OCI-LY1 (cell line): ENCODE measurements around the gene C2CD3.

Experiments used
- H2AFZ ChIP-seq: fragments of 200-600 bp; sonication (generic), shearing (Covaris generic); 2 replicates; pipeline ENCODE4 v1.6.0; 2014; ENCODE audit warnings: antibody characterized with exemption, mild to moderate bottlenecking, low read length
- H3F3A ChIP-seq: fragments of 200-600 bp; sonication (generic), shearing (Covaris generic); 2 replicates; pipeline ENCODE4 v1.6.0; 2014; ENCODE audit warnings: mild to moderate bottlenecking, antibody characterized with exemption, low read length, moderate library complexity; ENCODE audit not compliant: insufficient read depth
- H3K27ac ChIP-seq: fragments of 200-600 bp; sonication (generic); 2 replicates; pipeline ENCODE4 v1.5.1; 2014; ENCODE audit warnings: low read length, mixed run types, mild to moderate bottlenecking, low read depth; ENCODE audit not compliant: poor library complexity, severe bottlenecking
- H3K27me3 ChIP-seq: fragments of 200-600 bp; sonication (generic); 2 replicates; pipeline ENCODE4 v1.6.0; 2014; ENCODE audit warnings: antibody characterized with exemption, mild to moderate bottlenecking, low read length, moderate library complexity; ENCODE audit not compliant: insufficient read depth
- H3K36me3 ChIP-seq: fragments of 200-600 bp; sonication (generic); 2 replicates; pipeline ENCODE4 v1.6.1; 2014; ENCODE audit warnings: mild to moderate bottlenecking, antibody characterized with exemption, low read length, moderate library complexity, mixed read lengths; ENCODE audit not compliant: insufficient read depth
- H3K4me1 ChIP-seq: fragments of 200-600 bp; sonication (generic); 2 replicates; pipeline ENCODE4 v1.5.1; 2014; ENCODE audit warnings: mild to moderate bottlenecking, low read length, moderate library complexity; ENCODE audit not compliant: insufficient read depth, severe bottlenecking
- H3K4me2 ChIP-seq: fragments of 200-600 bp; sonication (generic), shearing (Covaris generic); 2 replicates; pipeline ENCODE4 v1.6.1; 2014; ENCODE audit warnings: low read length
- H3K4me3 ChIP-seq: fragments of 200-600 bp; sonication (generic); 2 replicates; pipeline ENCODE4 v1.5.1; 2014; ENCODE audit warnings: low read length, low read depth, mild to moderate bottlenecking, mixed read lengths; ENCODE audit not compliant: poor library complexity, severe bottlenecking
- H3K79me2 ChIP-seq: fragments of 200-600 bp; shearing (Covaris generic); 2 replicates; pipeline ENCODE4 v1.6.1; 2016; ENCODE audit warnings: mixed run types, low read length, mixed read lengths; ENCODE audit not compliant: insufficient read depth
- H3K9ac ChIP-seq: fragments of 200-600 bp; sonication (generic), shearing (Covaris generic); 2 replicates; pipeline ENCODE4 v1.6.1; 2014; ENCODE audit warnings: mild to moderate bottlenecking, low read length, mixed read lengths
- H3K9me2 ChIP-seq: fragments of 200-600 bp; sonication (generic), shearing (Covaris generic); 2 replicates; pipeline ENCODE4 v1.6.1; 2014; ENCODE audit warnings: low read depth, mild to moderate bottlenecking, low read length, mixed read lengths
- H3K9me3 ChIP-seq: fragments of 200-600 bp; shearing (Covaris generic); 2 replicates; pipeline ENCODE4 v1.6.1; 2014; ENCODE audit warnings: low read length, mixed read lengths
- H4K20me1 ChIP-seq: fragments of 200-600 bp; sonication (generic), shearing (Covaris generic); 2 replicates; pipeline ENCODE4 v1.6.0; 2016; ENCODE audit warnings: mild to moderate bottlenecking, low read length; ENCODE audit not compliant: insufficient read depth
- EZH2 ChIP-seq: fragments of 200-600 bp; sonication (generic), shearing (Covaris generic); IDR thresholded peaks from 2 replicates; pipeline ENCODE4 v1.8.0; 2017; ENCODE audit warnings: borderline replicate concordance, mixed run types, mild to moderate bottlenecking, antibody characterized with exemption, low read length, moderate library complexity, mixed read lengths
- TF ChIP-seq, protein P1 (sequence below): fragments of 200-600 bp; sonication (generic), shearing (Covaris generic); IDR thresholded peaks from 2 replicates; pipeline ENCODE4 v1.5.1; 2017; ENCODE audit warnings: mild to moderate bottlenecking, antibody characterized with exemption, low read length, moderate library complexity, mixed read lengths

Gene C2CD3

GRCh38 chr11:74171997-74172396, 1.2 kb upstream of the C2CD3 start:
- Histone ChIP-seq H3K9ac (peak overlapping the region; percentile 89), H3K27ac (peak overlapping the region; percentile 61), H2AFZ (no peak overlapping the region), H3K4me1 (peaks cover 41% of the 10 kb centered on the region), H3K27me3 (no peaks in the 10 kb centered on the region), H3K36me3 (peaks cover 30% of the 10 kb centered on the region; the same call in 1 of the 2 replicates), H3K9me2 (no peaks in the 10 kb centered on the region), H4K20me1 (no peaks in the 10 kb centered on the region), H3K79me2 (peaks cover 35% of the 10 kb centered on the region), H3K9me3 (no peaks in the 10 kb centered on the region), H3F3A (no peaks in the 10 kb centered on the region), H3K4me3 (peak overlapping the region; percentile 89), H3K4me2 (peak overlapping the region; percentile 70)
- TF ChIP-seq, protein P1, sequence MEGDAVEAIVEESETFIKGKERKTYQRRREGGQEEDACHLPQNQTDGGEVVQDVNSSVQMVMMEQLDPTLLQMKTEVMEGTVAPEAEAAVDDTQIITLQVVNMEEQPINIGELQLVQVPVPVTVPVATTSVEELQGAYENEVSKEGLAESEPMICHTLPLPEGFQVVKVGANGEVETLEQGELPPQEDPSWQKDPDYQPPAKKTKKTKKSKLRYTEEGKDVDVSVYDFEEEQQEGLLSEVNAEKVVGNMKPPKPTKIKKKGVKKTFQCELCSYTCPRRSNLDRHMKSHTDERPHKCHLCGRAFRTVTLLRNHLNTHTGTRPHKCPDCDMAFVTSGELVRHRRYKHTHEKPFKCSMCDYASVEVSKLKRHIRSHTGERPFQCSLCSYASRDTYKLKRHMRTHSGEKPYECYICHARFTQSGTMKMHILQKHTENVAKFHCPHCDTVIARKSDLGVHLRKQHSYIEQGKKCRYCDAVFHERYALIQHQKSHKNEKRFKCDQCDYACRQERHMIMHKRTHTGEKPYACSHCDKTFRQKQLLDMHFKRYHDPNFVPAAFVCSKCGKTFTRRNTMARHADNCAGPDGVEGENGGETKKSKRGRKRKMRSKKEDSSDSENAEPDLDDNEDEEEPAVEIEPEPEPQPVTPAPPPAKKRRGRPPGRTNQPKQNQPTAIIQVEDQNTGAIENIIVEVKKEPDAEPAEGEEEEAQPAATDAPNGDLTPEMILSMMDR, result no peak
- TF ChIP-seq EZH2, result no peak

- peaks cover 41% of the 10 kb centered on the region for H3K4me1 ChIP-seq
- peak overlapping the region; percentile 89 for H3K4me3 ChIP-seq
- peak overlapping the region; percentile 41; the same call in 1 of the 2 replicates for H2AFZ ChIP-seq
- no peaks in the 10 kb centered on the region for H3K27me3 ChIP-seq
- no peaks in the 10 kb centered on the region for H3K9me3 ChIP-seq
- H3K4me2 ChIP-seq, result peak overlapping the region; percentile 70
- H4K20me1 ChIP-seq, result no peaks in the 10 kb centered on the region
- peaks cover 34% of the 10 kb centered on the region for H3K36me3 ChIP-seq
- H3K27ac ChIP-seq, result peak overlapping the region; percentile 61
- H3F3A ChIP-seq, result no peaks in the 10 kb centered on the region
- no peaks in the 10 kb centered on the region for H3K9me2 ChIP-seq
- no peak for TF ChIP-seq EZH2
- TF ChIP-seq, protein P1, result no peak
- H3K79me2 ChIP-seq, result peaks cover 35% of the 10 kb centered on the region
- H3K9ac ChIP-seq, result peak overlapping the region; percentile 89
These were observed 797 bp upstream of the C2CD3 start for GRCh38 chr11:74171630-74171968.

GRCh38 chr11:74169738-74170458, 904 bp downstream of the C2CD3 start:
- Histone ChIP-seq H4K20me1 (no peaks in the 10 kb centered on the region), H3K9ac (peak overlapping the region; percentile 92), H3K4me2 (peak overlapping the region; percentile 93), H3K9me2 (no peaks in the 10 kb centered on the region), H3K27ac (peak overlapping the region; percentile 61), H3K27me3 (no peaks in the 10 kb centered on the region), H2AFZ (no peak overlapping the region), H3K79me2 (peaks cover 35% of the 10 kb centered on the region), H3K9me3 (no peaks in the 10 kb centered on the region), H3K4me1 (peaks cover 41% of the 10 kb centered on the region), H3K36me3 (peaks cover 51% of the 10 kb centered on the region), H3F3A (no peaks in the 10 kb centered on the region), H3K4me3 (peak overlapping the region; percentile 89)
- no peak for TF ChIP-seq EZH2
- TF ChIP-seq, protein P1, result no peak
